Fibroblast of skin of right biceps (primary cell): ENCODE data around the gene PPP1R1B.

Experiments used
- DNase-seq: peaks from one replicate; pipeline ENCODE4 v3.0.0-alpha.2; 2013

PPP1R1B gene

DNA sequence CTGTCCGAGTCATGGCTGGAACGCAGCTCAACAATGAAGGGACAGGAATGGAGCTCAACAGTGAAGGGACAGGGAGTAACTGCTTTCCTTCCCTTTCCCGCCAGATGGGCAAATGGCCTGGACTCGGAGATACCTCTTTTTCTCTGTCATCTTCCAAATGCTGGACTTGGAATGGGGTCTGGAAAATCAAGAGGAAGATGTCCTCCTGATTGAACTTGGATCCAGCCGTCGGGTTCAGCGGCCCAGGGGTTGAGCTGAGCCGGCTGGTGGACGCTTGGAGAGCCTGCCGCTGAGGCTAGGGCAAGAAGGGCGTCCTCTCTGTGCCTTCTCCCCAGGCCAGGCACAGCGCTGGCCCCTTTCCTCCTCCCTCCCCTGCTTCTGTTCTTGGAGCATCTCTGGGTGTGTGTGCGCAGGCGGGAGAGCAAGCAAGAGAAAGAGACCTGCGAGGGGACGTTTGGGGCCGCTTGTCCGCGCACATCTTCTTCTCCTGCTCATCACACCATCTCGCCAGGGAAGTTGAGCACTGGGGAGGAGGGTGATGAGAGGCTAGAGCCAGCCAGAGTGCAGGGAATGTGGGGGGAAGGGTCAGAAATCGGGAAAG lies 25.7 kb upstream of the PPP1R1B start:
- no peak for DNase-seq

DNA sequence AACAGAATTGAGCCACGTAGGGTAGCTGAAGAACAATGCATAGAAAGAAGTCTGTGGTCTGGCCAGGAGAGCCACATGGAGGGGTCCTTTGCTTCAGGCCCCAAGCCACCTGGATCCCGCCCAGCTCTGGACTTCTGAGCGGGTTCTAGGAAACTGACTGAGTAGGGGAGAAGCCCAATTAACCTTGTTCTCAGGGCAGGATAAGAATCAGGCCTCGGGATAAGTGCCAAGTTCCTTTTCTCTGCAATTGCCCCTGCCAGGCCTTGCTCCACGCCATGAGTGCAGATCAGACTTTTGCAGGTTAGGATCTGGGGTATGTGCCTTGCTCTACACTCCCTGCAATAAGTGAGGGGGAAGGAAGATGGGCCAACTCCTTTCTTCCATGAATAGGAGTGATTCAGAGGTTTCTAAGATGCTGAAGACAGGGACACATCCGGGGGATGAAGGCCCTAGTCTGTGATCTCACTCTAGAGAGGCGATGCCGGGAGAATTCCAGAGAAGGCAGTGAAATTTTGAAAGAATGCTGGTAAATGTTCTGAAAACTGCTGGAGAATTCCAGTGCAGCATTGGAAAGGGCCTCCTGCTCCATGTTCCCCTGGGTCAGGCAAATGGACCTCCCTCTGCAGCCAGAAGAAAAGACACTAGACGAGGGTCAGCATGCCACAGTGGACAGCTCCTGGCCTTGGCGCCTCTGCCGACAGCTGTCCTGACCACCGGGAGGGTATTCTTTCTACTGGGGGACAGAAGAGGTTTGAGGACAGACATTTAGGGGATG lies 24.8 kb upstream of the PPP1R1B start:
- DNase-seq, result no peak

DNA sequence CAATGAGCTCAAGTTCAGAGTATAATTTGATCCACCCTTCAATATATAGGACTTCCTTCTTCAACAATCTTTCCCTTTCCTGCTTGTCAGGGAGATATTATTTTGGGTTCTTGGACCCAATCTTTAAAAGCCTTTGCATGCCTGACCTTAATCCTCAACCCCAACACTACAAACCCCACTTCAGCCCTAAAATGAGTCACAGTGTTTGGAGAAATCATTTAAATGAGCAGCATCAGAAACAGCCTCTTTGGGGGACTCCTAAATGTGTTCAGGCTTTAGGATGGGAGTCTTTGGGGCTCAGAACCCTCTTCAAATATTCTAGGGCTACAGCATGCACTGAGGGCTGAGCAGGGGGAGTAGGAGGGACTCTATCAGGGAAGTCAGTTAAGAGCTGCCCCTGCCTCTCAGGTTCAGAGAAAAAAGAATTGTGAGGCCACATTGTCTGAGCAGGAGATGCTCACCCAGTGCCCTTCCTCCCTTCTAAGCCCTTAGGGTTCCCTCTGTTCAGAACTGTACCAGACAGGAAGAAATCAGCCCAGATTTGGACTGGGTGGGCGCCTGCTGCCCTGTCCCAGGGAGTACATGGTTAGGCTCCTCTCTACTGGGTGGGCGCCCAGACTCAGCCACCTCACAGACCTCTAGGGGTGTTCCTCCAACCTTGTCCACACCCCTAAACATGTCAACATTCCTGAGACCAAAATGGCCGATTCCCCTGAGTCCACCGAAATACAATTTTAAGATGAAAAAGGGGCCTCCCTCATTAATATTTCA lies 24.0 kb upstream of the PPP1R1B start:
- no peak for DNase-seq

DNA sequence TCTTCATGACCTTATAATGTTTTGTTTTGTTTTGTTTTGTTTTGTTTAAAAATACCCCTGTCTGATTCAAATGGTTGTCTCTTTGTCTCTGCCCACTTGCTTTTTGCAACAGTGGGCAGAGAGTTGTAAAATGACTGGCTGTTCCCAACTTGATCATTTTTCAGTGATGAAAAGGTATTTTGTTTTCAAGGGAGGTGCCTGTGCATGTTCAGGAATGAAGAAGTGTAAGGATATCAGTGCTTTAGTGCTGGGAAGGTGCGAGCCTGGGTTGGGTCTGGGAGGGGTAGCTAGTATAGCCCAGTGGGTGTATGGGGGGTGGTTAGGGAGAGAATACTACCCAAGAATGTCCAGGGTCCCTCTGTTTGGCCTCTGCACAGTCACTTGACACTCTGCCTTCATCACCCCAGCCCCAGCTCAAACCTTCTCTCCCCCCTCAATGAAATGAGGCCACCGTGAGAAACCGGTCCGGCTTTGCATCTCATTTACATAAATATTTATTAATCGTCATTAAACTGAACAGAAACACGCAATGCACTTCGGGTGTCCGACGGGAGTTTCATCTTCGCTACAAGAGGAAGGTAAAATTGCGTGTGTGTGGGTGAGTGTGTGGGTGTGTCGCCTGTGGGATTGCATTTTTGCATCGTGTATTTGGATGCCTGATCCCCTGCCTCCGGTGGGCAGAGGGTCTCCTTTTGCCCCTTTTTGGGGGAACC lies 23.3 kb upstream of the PPP1R1B start:
- no peak for DNase-seq

DNA sequence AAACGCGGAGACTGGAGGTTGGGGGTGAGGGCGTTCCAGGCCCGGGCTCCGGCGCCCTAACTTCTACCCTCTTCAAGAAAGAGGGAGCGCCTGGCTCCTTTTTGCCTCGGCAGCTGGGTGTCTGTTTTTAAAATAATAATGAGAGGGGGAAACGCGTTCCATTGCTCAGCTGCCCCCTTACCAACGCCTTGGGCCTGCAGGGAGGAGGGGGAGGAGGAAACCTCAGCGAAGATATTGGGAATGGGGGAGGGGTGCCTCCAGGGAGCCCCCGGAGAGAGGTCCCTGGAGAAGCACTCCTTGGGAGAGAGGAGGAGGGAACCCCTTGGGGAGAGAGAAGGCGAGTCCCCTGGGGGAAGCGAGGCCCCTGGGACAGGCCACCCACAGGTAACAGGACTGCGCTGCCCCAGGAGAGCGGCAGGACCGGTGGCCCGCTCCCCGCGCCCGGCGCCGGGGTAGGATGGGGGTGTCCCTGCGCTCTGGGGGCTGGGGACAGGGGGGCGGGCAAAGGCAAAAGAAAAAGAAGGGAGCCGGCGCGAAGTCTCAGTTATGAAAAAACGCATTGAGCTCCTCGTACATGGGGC lies 21.8 kb upstream of the PPP1R1B start:
- DNase-seq, result no peak

DNA sequence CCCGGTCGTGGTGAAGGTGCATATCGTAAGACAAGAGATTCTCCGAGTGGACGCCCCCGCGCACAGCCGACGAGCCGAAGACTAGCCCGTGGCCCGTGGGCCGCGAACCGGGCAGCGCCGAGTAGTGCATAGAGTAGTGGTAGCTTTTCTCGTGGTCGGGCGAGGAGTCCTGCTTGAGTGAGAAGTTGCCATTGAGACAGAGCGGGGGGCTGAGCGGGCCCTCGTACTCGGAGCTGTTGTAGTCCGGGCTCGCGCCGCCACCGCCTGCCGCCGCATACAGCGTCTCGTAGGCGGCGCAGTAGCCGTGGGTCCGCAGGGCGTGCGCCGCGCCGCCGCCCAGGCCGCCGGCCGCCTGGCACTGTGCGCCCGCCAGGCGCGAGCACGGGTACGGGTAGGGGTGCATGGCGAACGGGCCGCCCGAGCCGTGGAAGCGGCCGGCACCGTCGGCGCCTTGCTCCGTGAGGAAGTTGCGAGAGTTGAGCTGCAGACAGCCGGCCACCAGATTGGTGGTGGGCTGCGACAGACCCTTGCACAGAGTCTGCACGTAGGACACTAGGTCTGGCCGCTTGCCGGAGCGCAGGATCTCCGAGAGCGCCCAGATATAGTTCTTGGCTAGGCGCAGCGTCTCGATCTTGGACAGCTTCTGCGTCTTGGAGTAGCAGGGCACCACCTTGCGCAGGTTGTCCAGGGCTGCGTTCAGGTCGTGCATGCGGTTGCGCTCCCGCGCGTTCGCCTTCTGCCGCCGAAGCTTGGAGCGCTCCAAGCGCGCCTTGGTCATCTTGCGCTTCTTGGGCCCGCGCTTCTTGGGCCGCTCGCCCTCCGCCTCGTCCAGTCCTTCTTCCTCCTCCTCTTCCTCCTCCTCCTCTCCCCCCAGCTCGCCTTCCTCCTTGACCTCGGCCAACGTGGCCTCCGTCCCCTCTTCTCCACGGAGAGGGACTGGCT lies 21.0 kb upstream of the PPP1R1B start:
- DNase-seq, result no peak

DNA sequence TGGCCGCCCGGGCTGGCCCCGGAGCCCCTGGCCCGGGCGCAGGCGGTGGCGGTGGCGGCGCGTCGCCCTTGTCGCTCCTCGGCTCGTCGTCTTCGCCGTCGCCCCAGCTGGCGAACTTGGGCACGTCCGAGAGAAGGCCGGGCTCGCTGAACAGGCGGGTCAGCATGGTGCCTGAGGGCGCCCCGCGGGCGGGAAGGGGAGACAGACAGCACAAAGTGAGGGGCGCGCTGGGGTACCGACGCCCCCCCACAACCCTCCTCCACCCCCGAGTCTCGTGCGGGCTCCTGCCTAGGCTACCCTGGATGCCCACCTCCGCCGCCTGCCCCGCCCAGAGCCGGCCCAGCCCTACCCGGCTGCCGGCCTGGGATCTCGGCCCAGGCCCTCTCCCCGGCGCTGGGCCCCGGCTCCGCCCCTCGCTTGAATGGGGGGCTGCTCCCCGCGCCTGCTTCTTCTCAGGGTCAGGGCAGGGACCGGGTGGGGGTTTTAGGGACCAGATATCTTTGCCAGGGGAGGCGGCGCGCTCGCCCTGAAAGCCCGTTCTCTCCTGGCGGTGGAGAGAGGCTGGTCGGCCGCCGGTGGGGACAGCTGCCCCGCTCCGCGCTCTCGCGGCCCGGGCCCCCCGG lies 20.2 kb upstream of the PPP1R1B start:
- DNase-seq, result no peak

DNA sequence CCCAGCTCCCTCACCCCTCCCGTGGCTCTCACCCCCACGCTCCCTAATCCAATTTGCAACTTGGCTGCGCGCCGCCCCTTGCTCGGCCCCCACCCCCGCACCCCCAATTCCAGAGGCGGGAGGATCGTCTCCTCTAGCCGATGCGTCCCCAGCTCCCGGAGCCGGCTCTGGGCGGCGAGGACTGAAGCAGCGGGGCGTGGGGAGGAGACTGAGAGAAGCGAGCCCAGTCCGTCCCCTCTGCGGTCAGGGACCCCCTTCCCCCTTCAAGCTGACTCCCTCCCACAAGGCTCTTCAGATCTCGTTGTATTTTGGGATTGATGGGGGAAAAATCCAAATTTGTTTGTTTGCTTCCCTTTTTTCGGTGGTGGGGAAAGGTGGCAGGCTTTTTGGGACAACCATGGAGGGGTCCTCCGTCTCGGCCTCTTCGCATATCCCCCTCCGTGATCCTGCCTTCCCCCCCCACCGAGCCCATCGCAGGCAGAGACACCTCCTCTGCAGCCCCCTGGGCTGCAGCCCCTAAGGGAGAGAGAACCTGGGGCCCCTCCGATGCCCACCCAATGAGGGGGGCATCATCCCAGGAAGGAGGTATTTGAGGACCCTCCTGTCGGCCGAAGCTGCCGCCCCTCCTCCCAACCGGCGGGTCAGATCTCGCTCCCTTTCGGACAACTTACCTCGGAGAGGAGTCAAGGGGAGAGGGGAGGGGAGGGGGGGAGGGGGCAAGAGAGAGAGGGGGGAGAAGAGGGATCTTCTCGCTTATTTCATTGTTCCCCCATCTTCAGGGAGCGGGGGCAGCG lies 19.5 kb upstream of the PPP1R1B start:
- no peak for DNase-seq

DNA sequence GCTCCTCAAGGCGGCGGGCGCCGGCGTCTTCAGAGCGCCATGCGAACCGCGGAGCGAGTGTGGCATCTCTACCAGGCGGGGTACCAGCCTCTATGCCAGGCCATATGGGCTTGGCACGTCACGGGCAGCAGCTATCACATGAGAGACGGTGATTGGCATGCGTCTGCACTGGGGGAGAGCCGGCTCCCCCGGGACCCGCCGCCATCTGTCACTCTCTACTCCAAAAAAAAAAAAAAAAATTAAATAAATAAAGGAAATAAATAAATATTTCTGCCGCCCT lies 19.0 kb upstream of the PPP1R1B start, which contains the start of gene NEUROD2:
Gene NEUROD2, minus strand, starts transcription at position 70 of the 280 bp plus-strand sequence. CDS start 1,321 bp downstream, outside the sequence.
- DNase-seq, result no peak

DNA sequence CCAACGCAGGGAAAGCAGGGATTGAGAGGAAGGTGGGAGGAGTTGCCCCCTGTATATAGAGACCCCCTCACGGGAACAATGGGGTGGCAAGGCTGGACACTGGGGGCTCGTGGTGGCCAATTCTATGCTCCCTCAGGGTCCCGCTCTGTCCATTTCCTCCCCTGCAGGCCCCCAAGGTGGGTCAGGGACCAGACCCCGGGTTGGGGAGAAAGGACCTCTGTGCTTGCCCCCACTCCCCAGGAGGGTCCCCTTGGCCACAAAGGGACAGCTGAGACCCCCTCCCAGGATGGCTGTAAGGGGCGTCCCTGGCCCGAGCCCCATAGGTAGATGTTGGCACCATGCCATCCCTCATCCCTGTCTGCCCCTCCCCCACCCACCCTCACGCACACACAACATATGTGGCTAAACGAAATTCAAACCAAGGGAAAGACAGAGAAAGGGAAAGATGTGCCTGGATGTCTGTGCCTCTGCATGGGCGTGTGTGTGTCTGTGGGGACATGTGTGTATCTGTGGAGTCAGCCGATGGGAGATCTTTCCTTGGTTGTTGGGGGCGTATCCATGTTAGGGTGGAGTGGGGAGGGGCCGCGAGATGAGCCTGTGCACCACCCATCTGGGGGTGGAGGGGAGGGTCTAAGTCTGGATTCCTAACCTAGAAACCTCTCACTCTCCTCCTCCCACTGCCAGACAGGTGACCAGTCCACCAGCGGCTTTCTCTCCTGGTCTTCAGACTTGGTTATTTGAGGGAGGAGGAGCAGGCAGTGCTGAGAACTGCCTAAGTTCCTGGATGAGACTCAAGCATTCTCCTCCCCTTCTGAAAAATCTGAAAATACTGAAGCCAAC lies 18.4 kb upstream of the PPP1R1B start:
- DNase-seq, result no peak

DNA sequence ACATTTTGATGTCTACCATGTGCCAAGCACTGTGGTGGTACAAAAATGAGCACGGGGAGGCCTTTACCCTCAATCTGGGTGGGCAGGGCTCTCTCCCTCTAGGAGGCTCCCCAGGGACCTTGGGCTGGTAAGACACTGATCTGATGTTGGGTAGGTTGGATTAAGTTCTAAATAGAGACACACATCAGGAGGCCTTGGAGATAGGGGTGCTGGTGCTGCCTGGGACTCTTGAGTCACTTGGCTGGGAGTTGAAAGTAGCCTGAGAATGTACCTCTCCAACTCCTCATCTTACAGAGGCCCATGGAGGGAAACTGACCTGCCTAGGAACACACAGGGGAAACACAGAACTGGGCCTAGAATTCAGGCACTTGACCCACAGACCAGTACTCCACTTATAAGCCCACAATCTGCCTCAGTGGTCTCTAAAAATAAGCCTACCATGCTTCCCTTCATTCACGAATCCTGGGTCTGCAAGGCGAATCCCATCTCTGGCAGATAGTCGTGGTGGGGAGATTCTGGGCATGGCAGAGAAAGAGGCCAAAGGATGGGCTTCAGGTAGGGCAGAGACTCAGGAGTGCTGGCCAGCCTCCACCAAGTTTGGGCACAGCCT lies 17.2 kb upstream of the PPP1R1B start:
- DNase-seq, result no peak

DNA sequence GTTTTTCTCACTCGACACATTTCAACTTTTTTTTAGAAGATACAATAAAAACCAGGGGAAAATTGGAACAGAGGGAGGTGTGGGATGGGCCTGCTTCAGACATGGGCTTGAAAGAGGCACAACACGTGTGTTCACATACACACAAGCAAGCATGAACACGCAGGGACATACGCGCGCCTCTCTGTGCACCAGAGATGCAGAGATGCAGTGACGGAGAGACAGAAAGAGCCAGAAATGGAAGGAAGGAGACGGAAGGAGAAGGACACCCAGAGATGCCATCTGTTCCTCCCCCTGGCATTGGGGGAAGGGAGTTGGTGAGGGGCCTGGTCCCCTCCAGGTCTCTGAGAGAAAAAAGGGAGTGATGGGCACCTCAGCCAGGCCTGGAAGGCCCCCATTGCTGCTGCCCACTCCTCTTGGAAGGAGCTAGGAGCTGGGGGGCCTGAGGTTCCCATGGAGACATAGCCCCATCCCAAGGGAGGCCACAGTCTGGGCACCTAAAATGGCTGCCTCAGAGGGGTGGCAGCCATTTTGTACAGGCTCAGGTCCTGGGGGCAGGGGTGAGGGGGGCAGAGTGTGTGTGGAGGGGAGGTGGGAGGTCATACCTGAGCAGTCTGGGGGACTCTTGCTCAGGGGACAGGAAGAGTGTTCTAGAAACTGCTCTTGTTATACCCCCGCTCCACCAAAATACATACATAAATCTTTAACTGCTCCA lies 15.2 kb upstream of the PPP1R1B start:
- DNase-seq, result no peak

DNA sequence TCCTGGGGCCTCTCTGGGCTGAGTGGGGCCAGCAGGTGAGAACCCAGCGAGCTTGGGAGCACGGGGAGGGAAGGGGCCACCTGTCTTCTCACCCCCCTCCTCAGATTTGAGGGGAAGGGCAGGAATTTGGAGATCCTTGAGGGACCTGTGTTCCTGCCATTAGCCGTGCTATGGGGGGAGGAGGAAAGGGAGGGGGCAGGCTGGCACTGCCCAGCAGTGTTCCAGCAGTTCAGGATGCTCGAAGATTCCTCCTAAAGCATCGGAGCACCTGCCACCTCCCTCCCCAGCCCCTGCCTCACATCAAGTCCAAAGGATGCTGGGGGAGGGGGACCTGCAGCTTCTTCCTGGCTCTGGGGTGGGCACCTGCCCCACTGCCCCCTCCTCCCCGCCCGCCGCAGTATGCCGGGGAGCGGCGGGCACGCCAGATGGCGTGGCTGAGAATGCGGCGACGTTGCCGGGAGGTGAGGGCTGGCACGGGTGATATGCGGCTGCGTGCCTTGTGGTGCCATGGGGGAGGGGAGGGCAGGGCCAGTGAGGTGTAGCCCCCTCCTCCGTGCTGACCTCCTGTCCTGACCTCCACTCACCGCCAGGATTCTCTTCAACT lies 14.4 kb upstream of the PPP1R1B start:
- DNase-seq, result no peak

DNA sequence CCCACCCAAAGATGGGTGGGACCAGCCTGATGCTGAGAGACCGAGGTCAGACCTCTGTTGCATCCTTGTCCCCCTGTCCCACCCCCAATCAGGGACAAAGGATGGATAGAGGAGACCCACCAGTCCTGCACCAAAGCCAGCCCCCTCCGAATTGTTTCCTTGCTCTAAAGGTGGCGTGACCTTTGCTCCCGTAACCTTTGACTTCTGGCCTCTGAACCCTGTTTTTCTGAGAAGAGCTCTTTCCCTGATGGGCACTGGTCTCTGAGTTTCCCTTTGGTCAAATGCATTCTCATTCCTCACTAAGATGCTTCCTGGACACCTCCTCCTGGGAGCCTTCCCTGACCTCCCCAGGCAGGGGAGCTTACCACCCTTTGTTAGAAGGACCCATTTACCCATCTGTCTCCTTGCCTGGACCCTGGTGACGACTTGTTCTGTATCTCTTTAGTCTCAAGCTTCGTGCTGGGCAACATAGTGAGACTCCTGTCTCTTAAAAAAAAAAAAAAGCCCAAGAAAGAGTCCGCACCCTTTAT lies 13.8 kb upstream of the PPP1R1B start:
- no peak for DNase-seq

DNA sequence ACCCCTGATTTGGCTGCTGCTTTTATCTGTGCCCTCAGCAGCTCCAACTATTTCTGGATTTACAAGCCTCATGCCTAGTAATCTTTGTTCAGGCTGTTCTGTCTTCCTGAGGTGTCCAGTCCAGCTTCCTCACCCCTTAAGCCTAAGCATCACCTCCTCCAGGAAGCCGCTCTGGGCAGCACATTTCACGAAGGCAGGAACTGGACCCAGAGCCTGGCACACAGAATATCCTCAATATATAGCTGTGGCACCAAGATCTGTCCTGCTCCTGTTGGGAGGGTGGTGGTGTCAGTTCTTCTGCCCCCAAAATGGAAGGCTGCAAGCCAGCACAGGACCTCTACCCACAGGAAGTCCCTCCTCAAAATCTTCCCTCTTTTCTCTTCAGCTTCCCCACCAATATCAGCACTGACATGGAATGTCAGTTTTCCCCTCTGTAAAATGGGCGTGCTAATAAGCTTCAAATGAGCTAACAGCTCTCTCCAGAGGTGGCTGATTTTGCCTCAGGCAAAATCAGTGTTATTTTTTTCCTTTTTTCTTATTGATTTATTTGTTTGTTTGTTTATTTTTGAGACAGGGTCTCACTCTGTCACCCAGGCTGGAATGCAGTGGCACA lies 12.1 kb upstream of the PPP1R1B start:
- DNase-seq, result no peak

DNA sequence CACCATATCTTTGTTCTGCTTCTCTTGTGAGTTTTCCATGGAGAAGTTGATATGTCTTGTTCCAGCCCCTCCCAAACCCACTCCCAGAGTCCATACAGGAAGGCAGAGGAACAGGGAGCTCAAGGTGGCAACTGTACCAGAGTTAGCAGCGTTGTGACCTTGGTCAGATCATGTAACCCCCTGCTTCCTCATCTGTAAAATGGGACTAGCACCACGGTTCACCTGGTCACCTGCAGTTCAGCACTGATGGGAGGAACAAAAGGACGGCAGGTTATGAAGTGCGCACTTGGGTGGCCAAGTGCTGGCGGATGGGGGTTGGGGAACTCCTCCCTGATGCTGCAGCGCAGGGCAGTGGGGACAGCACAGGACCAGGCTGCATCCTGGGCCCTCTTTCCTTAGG lies 11.3 kb upstream of the PPP1R1B start:
- no peak for DNase-seq

DNA sequence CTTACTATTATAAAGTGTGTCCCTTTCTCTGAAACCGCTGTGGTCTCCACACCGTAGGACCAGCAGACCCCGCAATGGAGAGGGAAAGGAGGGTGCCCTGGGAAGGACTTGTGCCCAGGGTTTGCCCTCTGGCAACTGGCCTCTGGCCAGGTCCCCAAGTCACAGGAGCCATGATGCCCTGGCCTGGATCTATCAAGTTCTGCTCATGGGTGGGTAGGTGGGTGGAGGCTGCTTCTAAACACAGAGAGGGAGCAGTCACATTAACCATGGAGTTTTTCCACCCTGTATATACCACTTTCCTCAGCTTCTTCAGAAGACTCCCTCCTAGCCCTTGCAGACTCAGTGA lies 9.7 kb upstream of the PPP1R1B start:
- DNase-seq, result no peak
